H9 (cell line): ENCODE measurements around the gene PTGES2. TPM values are rescaled to one million over a fixed set of nuclear protein-coding genes. Genes with fewer than 3 reads are reported as not detected.

Experiments used
- DNase-seq: peaks from one replicate; pipeline ENCODE4 v3.0.0-alpha.2; 2017
- H2AFZ ChIP-seq: one replicate; pipeline ENCODE4 v1.6.1; 2013; ENCODE audit warnings: mild to moderate bottlenecking, low read length, control low read depth, moderate library complexity
- H2AK5ac ChIP-seq: 2 replicates; pipeline ENCODE4 v1.6.1; 2013; ENCODE audit warnings: low read length, control low read depth, mixed read lengths; ENCODE audit not compliant: insufficient read length
- H2BK120ac ChIP-seq: one replicate; pipeline ENCODE4 v1.6.1; 2013; ENCODE audit warnings: low read depth, mild to moderate bottlenecking, low read length, control low read depth, inconsistent platforms; ENCODE audit not compliant: poor library complexity, severe bottlenecking
- H2BK12ac ChIP-seq: 2 replicates; pipeline ENCODE4 v1.6.1; 2013; ENCODE audit warnings: low read length, control low read depth, mixed read lengths, low read depth; ENCODE audit not compliant: insufficient read length
- H2BK15ac ChIP-seq: 2 replicates; pipeline ENCODE4 v1.6.1; 2013; ENCODE audit warnings: low read depth, low read length, control low read depth
- H2BK20ac ChIP-seq: one replicate; pipeline ENCODE4 v1.6.1; 2013; ENCODE audit warnings: low read depth, mild to moderate bottlenecking, low read length, control low read depth, inconsistent platforms; ENCODE audit not compliant: poor library complexity, severe bottlenecking
- H2BK5ac ChIP-seq: 2 replicates; pipeline ENCODE4 v1.6.1; 2013; ENCODE audit warnings: low read length, control low read depth, mixed read lengths; ENCODE audit not compliant: insufficient read length
- H3K14ac ChIP-seq: 2 replicates; pipeline ENCODE4 v1.6.1; 2013; ENCODE audit warnings: low read length, control low read depth; ENCODE audit not compliant: insufficient read depth
- H3K18ac ChIP-seq: 2 replicates; pipeline ENCODE4 v1.6.1; 2013; ENCODE audit warnings: low read depth, mild to moderate bottlenecking, mixed read lengths, low read length, control low read depth; ENCODE audit not compliant: insufficient read length
- H3K23ac ChIP-seq: 2 replicates; pipeline ENCODE4 v1.6.1; 2013; ENCODE audit warnings: low read length, control low read depth, mixed read lengths, low read depth; ENCODE audit not compliant: insufficient read length
- H3K23me2 ChIP-seq: 2 replicates; pipeline ENCODE4 v1.6.1; 2013; ENCODE audit warnings: low read depth, mild to moderate bottlenecking, mixed read lengths, low read length, control low read depth; ENCODE audit not compliant: insufficient read length, poor library complexity, severe bottlenecking
- H3K27ac ChIP-seq: 2 replicates; pipeline ENCODE4 v1.5.1; 2013; ENCODE audit warnings: low read length, control low read depth, mixed read lengths, low read depth; ENCODE audit not compliant: insufficient read length
- H3K27me3 ChIP-seq: 2 replicates; pipeline ENCODE4 v1.6.1; 2013; ENCODE audit warnings: low read length, control low read depth, inconsistent platforms; ENCODE audit not compliant: insufficient read depth
- H3K4ac ChIP-seq: 2 replicates; pipeline ENCODE4 v1.6.1; 2013; ENCODE audit warnings: low read depth, mild to moderate bottlenecking, control low read depth, inconsistent platforms, low read length, moderate library complexity
- H3K4me1 ChIP-seq: 2 replicates; pipeline ENCODE4 v1.6.1; 2013; ENCODE audit warnings: low read length, control low read depth, inconsistent platforms; ENCODE audit not compliant: insufficient read depth
- H3K4me2 ChIP-seq: 2 replicates; pipeline ENCODE4 v1.6.1; 2013; ENCODE audit warnings: low read length, control low read depth, mixed read lengths; ENCODE audit not compliant: insufficient read length, insufficient read depth
- H3K56ac ChIP-seq: 2 replicates; pipeline ENCODE4 v1.6.1; 2013; ENCODE audit warnings: low read depth, mild to moderate bottlenecking, mixed read lengths, low read length, control low read depth; ENCODE audit not compliant: insufficient read length
- H3K79me1 ChIP-seq: 2 replicates; pipeline ENCODE4 v1.6.1; 2013; ENCODE audit warnings: low read depth, mild to moderate bottlenecking, moderate library complexity, low read length, control low read depth, inconsistent platforms; ENCODE audit not compliant: insufficient read depth, poor library complexity, severe bottlenecking
- H3K79me2 ChIP-seq: 2 replicates; pipeline ENCODE4 v1.6.1; 2013; ENCODE audit warnings: low read length, control low read depth, inconsistent platforms; ENCODE audit not compliant: insufficient read depth
- H3K9ac ChIP-seq: 2 replicates; pipeline ENCODE4 v1.6.1; 2013; ENCODE audit warnings: low read length, control low read depth, mixed read lengths; ENCODE audit not compliant: insufficient read length; ENCODE audit errors: extremely low read depth
- H3K9me3 ChIP-seq: one replicate; pipeline ENCODE4 v1.6.1; 2013; ENCODE audit warnings: low read depth, low read length, inconsistent platforms; ENCODE audit not compliant: control insufficient read depth
- H3T11ph ChIP-seq: one replicate; pipeline ENCODE4 v1.6.1; 2013; ENCODE audit warnings: mild to moderate bottlenecking, low read length, control low read depth, inconsistent platforms
- H4K20me1 ChIP-seq: one replicate; pipeline ENCODE4 v1.6.1; 2013; ENCODE audit not compliant: control insufficient read depth, insufficient read length, insufficient read depth
- H4K5ac ChIP-seq: 2 replicates; pipeline ENCODE4 v1.6.1; 2013; ENCODE audit warnings: low read depth, mild to moderate bottlenecking, mixed read lengths, low read length, control low read depth; ENCODE audit not compliant: insufficient read length
- H4K8ac ChIP-seq: replicated peaks from 2 replicates; pipeline ENCODE4 v1.6.1; 2013; ENCODE audit warnings: low read length, control low read depth, mixed read lengths, low read depth; ENCODE audit not compliant: insufficient read length
- H4K91ac ChIP-seq: 2 replicates; pipeline ENCODE4 v1.6.1; 2013; ENCODE audit warnings: low read depth, mild to moderate bottlenecking, moderate library complexity, mixed read lengths, low read length, control low read depth; ENCODE audit not compliant: insufficient read length
- H3K27ac Mint-ChIP-seq, 3 experiments: 2 replicates in 2 of 3; 3 replicates in 1 of 3; pipeline ENCODE4 v1.8.0; 2020 to 2021; ENCODE audit warnings: mixed read lengths in 3 of 3, mild to moderate bottlenecking in 1 of 3, moderate library complexity in 1 of 3
- H3K27me3 Mint-ChIP-seq: 2 replicates; pipeline ENCODE4 v1.8.0; 2021; ENCODE audit warnings: low read depth, mild to moderate bottlenecking, moderate library complexity, mixed read lengths
- H3K36me3 Mint-ChIP-seq, 3 experiments: 2 replicates in 2 of 3; 3 replicates in 1 of 3; pipeline ENCODE4 v1.8.0; 2020 to 2021; ENCODE audit warnings: low read depth in 3 of 3, mixed read lengths in 3 of 3; ENCODE audit not compliant: insufficient read depth in 1 of 3
- H3K4me1 Mint-ChIP-seq, 2 experiments: 2 replicates each; pipeline ENCODE4 v1.8.0; 2020; ENCODE audit warnings: mixed read lengths in 2 of 2
- H3K4me3 Mint-ChIP-seq, 2 experiments: 2 replicates in 1 of 2; 3 replicates in 1 of 2; pipeline ENCODE4 v1.8.0; 2020 to 2021; ENCODE audit warnings: mild to moderate bottlenecking in 2 of 2, mixed read lengths in 2 of 2, moderate library complexity in 1 of 2
- H3K9me3 Mint-ChIP-seq, 2 experiments: 2 replicates in 1 of 2; 3 replicates in 1 of 2; pipeline ENCODE4 v1.8.0; 2020; ENCODE audit warnings: mild to moderate bottlenecking in 2 of 2, mixed read lengths in 2 of 2, moderate library complexity in 1 of 2
- CTCF ChIP-seq: fragments of 200-600 bp; sonication (generic); conservative IDR thresholded peaks from 3 replicates; pipeline ENCODE4 v1.8.0; 2021; ENCODE audit warnings: antibody characterized with exemption, mild to moderate bottlenecking
- WGBS: extraction: QIAGEN DNeasy Blood & Tissue Kit; methylation state at CpG from one replicate; pipeline ENCODE4 v1.1.7; 2013; ENCODE audit warnings: missing lambda C conversion rate, low lambda C conversion rate, mixed read lengths; ENCODE audit not compliant: insufficient read length; ENCODE audit errors: extremely low coverage; 5-methylcytosine and 5-hydroxymethylcytosine counted together
- total RNA-seq: library from RNA; stranded (reverse); gene quantifications from 2 replicates; pipeline ENCODE4 v1.2.1, GENCODE V29; 2021

Gene PTGES2
- total RNA-seq, 1 experiment from 2014 or later = 63.9 TPM

- Histone ChIP-seq H2BK20ac (no peak overlapping the region), H3T11ph (no peak overlapping the region), H2AFZ (no peak overlapping the region), H4K5ac (no peak overlapping the region), H2AK5ac (no peak overlapping the region), H2BK5ac (no peak overlapping the region), H2BK15ac (no peak overlapping the region), H4K91ac (no peak overlapping the region), H3K9ac (no peak overlapping the region), H3K4me1 (no peaks in the 10 kb centered on the region), H3K23me2 (no peaks in the 10 kb centered on the region), H3K27me3 (no peaks in the 10 kb centered on the region), H3K79me2 (no peaks in the 10 kb centered on the region), H3K14ac (no peak overlapping the region; the same call in 1 of the 2 replicates), H3K4me2 (no peak overlapping the region), H4K8ac (no peak overlapping the region), H3K56ac (no peak overlapping the region), H4K20me1 (no peaks in the 10 kb centered on the region), H3K18ac (no peak overlapping the region), H3K79me1 (no peaks in the 10 kb centered on the region), H2BK12ac (no peak overlapping the region), H3K27ac (no peak overlapping the region), H3K9me3 (no peaks in the 10 kb centered on the region), H3K4ac (no peak overlapping the region), H2BK120ac (no peak overlapping the region), H3K23ac (no peak overlapping the region)
- Mint-ChIP-seq H3K4me3 (no peak overlapping the region), H3K36me3 (no peaks in the 10 kb centered on the region), H3K4me1 (peaks cover 9 to 10% of the 10 kb centered on the region in 2 experiments), H3K27ac (no peak overlapping the region), H3K27me3 (peaks cover 2% of the 10 kb centered on the region; the same call in 1 of the 2 replicates), H3K9me3 (no peaks in the 10 kb centered on the region)
- no CpG with 5 or more reads among the region's 2 CpGs for WGBS
- TF ChIP-seq CTCF = no peak
- no peak for DNase-seq
Measured at GRCh38 chr9:128142596-128142995, 15.1 kb upstream of the PTGES2 start.
